Measurements from ENCODE around the gene GAPDH. TPM values are rescaled to one million over a fixed set of nuclear protein-coding genes. Genes with fewer than 3 reads are reported as not detected.

GAPDH gene
- total RNA-seq, 4 donors from 2014 or later, result 962 to 1,122 (median 1,020) TPM

GRCh38 chr12:6524648-6525047 lies 9.7 kb upstream of the GAPDH start:
- Histone ChIP-seq H3K27ac (no peak overlapping the region), H3K9me3 (no peaks in the 10 kb centered on the region), H3K27me3 (no peaks in the 10 kb centered on the region), H3K4me3 (no peak overlapping the region), H3K4me1 (no peaks in the 10 kb centered on the region), H3K36me3 (no peaks in the 10 kb centered on the region)
- TF ChIP-seq CTCF (IDR thresholded peaks at IDR 0.05) (no peak), POLR2A (IDR thresholded peaks at IDR 0.05) (no peak)
- DNase-seq, result no peak
- intact Hi-C loops (cut with DNase I; ENCODE audit: low total_unique reads), result no loop called here

- no peak for DNase-seq
- Histone ChIP-seq H3K36me3 (no peaks in the 10 kb centered on the region), H3K27ac (no peak overlapping the region), H3K27me3 (no peaks in the 10 kb centered on the region), H3K9me3 (no peaks in the 10 kb centered on the region), H3K4me3 (no peak overlapping the region), H3K4me1 (no peaks in the 10 kb centered on the region)
- no peak for TF ChIP-seq CTCF (IDR thresholded peaks at IDR 0.05)
- TF ChIP-seq POLR2A (IDR thresholded peaks at IDR 0.05), result no peak
- intact Hi-C loops (cut with DNase I; ENCODE audit: low total_unique reads), result no loop called here
Observed at GRCh38 chr12:6526201-6526600, 8.1 kb upstream of the GAPDH start.

- Histone ChIP-seq H3K4me1 (no peaks in the 10 kb centered on the region), H3K9me3 (no peaks in the 10 kb centered on the region), H3K27ac (no peak overlapping the region), H3K36me3 (no peaks in the 10 kb centered on the region), H3K4me3 (no peak overlapping the region), H3K27me3 (no peaks in the 10 kb centered on the region)
- intact Hi-C loops (cut with DNase I; ENCODE audit: low total_unique reads), result no loop called here
- DNase-seq, result no peak
- TF ChIP-seq POLR2A (IDR thresholded peaks at IDR 0.05), result no peak
- TF ChIP-seq CTCF (IDR thresholded peaks at IDR 0.05), result no peak
Observed at GRCh38 chr12:6526766-6527525, 7.4 kb upstream of the GAPDH start.

- no peak overlapping the region for H3K27ac ChIP-seq
- TF ChIP-seq POLR2A (IDR thresholded peaks at IDR 0.05), result no peak
- no peak for TF ChIP-seq CTCF (IDR thresholded peaks at IDR 0.05)
- H3K9me3 ChIP-seq, result no peaks in the 10 kb centered on the region
- H3K36me3 ChIP-seq, result no peaks in the 10 kb centered on the region
- no peak for DNase-seq
- no peaks in the 10 kb centered on the region for H3K27me3 ChIP-seq
- H3K4me3 ChIP-seq, result no peak overlapping the region
- intact Hi-C loops (cut with DNase I; ENCODE audit: low total_unique reads), result no loop called here
- H3K4me1 ChIP-seq, result peaks cover 0 to 3% of the 10 kb centered on the region in 2 donors
Observed at GRCh38 chr12:6527711-6528110, 6.6 kb upstream of the GAPDH start.

- H3K36me3 ChIP-seq, result no peaks in the 10 kb centered on the region
- peaks cover 0 to 9% of the 10 kb centered on the region in 2 donors for H3K4me1 ChIP-seq
- no peak for DNase-seq
- H3K27ac ChIP-seq, result no peak overlapping the region
- no peak overlapping the region for H3K4me3 ChIP-seq
- no peaks in the 10 kb centered on the region for H3K9me3 ChIP-seq
- TF ChIP-seq CTCF (IDR thresholded peaks at IDR 0.05), result no peak
- no peak for TF ChIP-seq POLR2A (IDR thresholded peaks at IDR 0.05)
- H3K27me3 ChIP-seq, result no peaks in the 10 kb centered on the region
- intact Hi-C loops (cut with DNase I; ENCODE audit: low total_unique reads), result no loop called here
Observed at GRCh38 chr12:6528539-6529235, 5.6 kb upstream of the GAPDH start.

All from uterus (tissue), 4 donors.